Lung (tissue), 12 donors: ENCODE results near the gene PTPRD. TPM values are rescaled to one million over a fixed set of nuclear protein-coding genes. Genes with fewer than 3 reads are reported as not detected.

Experiments
- ATAC-seq: fragments of 200-7000 bp; cut with Tn5 transposase; one replicate; pipeline ENCODE4 v1.9.1; 2020; ENCODE audit warnings: moderate number of reproducible peaks; ENCODE audit not compliant: insufficient read depth, low FRiP score
- DNase-seq, 3 donors: peaks; one replicate each; pipeline ENCODE4 v3.0.0-alpha.2; 2013 to 2017
- H3K27ac ChIP-seq, 2 donors: one replicate each; pipeline ENCODE4 v1.5.1; 2013; ENCODE audit warnings: mild to moderate bottlenecking in 2 of 2, moderate library complexity in 2 of 2, control low read depth in 1 of 2, inconsistent platforms in 1 of 2, low read depth in 1 of 2, low read length in 1 of 2
- H3K27me3 ChIP-seq, 3 donors: one replicate each; pipeline ENCODE4 v1.5.1; 2013; ENCODE audit warnings: low read length in 2 of 3; ENCODE audit not compliant: control insufficient read depth in 3 of 3, insufficient read depth in 3 of 3
- H3K36me3 ChIP-seq, 4 donors: one replicate each; pipeline ENCODE4 v1.5.1; 2013; ENCODE audit warnings: low read length in 4 of 4, mild to moderate bottlenecking in 1 of 4, moderate library complexity in 1 of 4; ENCODE audit not compliant: control insufficient read depth in 4 of 4, insufficient read depth in 4 of 4
- H3K4me1 ChIP-seq, 5 donors: one replicate each; pipeline ENCODE4 v1.5.1; 2013; ENCODE audit warnings: low read length in 5 of 5, mild to moderate bottlenecking in 2 of 5, moderate library complexity in 1 of 5; ENCODE audit not compliant: control insufficient read depth in 5 of 5, insufficient read depth in 5 of 5
- H3K4me3 ChIP-seq: one replicate; pipeline ENCODE4 v1.5.1; 2013; ENCODE audit warnings: mild to moderate bottlenecking, control low read depth, moderate library complexity
- H3K9ac ChIP-seq, 2 donors: one replicate each; pipeline ENCODE4 v1.5.1; 2013; ENCODE audit warnings: low read length in 2 of 2, control low read depth in 1 of 2; ENCODE audit not compliant: insufficient read depth in 1 of 2
- H3K9me3 ChIP-seq, 4 donors: one replicate each; pipeline ENCODE4 v1.5.1; 2013; ENCODE audit warnings: low read length in 3 of 4, mild to moderate bottlenecking in 1 of 4, moderate library complexity in 1 of 4; ENCODE audit not compliant: control insufficient read depth in 4 of 4, insufficient read depth in 3 of 4
- WGBS, 2 donors: extraction: QIAGEN DNeasy Blood & Tissue Kit; methylation state at CpG; one replicate each; pipeline ENCODE4 v1.1.7; 2013; 5-methylcytosine and 5-hydroxymethylcytosine counted together
- polyA plus RNA-seq, 2 donors: library from polyadenylated mRNA; stranded (reverse); fragments of 200-250 nt; gene quantifications; one replicate each; pipeline ENCODE4 v1.2.1, GENCODE V29; 2013
- total RNA-seq, 2 donors: library from RNA; depleted of rRNA in 1 of 2; stranded (reverse); fragments of >200 nt in 1 of 2; gene quantifications; one replicate each; pipeline ENCODE4 v1.2.1, GENCODE V29; 2014 to 2021
- TF ChIP-seq, protein P1 (sequence below): IDR thresholded peaks from 2 replicates; pipeline ENCODE4 v1.5.1; 2012; ENCODE audit warnings: mild to moderate bottlenecking; ENCODE audit errors: control extremely low read depth, extremely low read depth
- donor health status: control.
- donor health status: control.
- donor health status: Bipolar disorder and iron deficiency.
- donor health status: healthy.
- donor health status: DM: yes; HTN: yes; CAD: no.

The PTPRD gene
- total and polyA plus RNA-seq, 4 donors, result 1.9 to 145 (median 13.7) TPM

- DNase-seq (peak in 2 of 3 donors; percentile 46 to 55), ATAC-seq (no peak)
- Histone ChIP-seq H3K27ac (no peak overlapping the region), H3K36me3 (no peaks in the 10 kb centered on the region), H3K9ac (no peak overlapping the region), H3K27me3 (peaks cover 0 to 23% (median 5%) of the 10 kb centered on the region in 3 donors), H3K4me3 (no peak overlapping the region), H3K4me1 (peaks cover 2 to 32% (median 6%) of the 10 kb centered on the region in 5 donors), H3K9me3 (peaks cover 0 to 2% (median 0%) of the 10 kb centered on the region in 4 donors)
- WGBS, 2 donors, result 48 to 61% methylated on average over 3 of the region's 3 CpGs
- TF ChIP-seq, protein P1, sequence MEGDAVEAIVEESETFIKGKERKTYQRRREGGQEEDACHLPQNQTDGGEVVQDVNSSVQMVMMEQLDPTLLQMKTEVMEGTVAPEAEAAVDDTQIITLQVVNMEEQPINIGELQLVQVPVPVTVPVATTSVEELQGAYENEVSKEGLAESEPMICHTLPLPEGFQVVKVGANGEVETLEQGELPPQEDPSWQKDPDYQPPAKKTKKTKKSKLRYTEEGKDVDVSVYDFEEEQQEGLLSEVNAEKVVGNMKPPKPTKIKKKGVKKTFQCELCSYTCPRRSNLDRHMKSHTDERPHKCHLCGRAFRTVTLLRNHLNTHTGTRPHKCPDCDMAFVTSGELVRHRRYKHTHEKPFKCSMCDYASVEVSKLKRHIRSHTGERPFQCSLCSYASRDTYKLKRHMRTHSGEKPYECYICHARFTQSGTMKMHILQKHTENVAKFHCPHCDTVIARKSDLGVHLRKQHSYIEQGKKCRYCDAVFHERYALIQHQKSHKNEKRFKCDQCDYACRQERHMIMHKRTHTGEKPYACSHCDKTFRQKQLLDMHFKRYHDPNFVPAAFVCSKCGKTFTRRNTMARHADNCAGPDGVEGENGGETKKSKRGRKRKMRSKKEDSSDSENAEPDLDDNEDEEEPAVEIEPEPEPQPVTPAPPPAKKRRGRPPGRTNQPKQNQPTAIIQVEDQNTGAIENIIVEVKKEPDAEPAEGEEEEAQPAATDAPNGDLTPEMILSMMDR, result no peak
Observed at GRCh38 chr9:8651846-8652215, 1961.0 kb downstream of the PTPRD start.

DNA sequence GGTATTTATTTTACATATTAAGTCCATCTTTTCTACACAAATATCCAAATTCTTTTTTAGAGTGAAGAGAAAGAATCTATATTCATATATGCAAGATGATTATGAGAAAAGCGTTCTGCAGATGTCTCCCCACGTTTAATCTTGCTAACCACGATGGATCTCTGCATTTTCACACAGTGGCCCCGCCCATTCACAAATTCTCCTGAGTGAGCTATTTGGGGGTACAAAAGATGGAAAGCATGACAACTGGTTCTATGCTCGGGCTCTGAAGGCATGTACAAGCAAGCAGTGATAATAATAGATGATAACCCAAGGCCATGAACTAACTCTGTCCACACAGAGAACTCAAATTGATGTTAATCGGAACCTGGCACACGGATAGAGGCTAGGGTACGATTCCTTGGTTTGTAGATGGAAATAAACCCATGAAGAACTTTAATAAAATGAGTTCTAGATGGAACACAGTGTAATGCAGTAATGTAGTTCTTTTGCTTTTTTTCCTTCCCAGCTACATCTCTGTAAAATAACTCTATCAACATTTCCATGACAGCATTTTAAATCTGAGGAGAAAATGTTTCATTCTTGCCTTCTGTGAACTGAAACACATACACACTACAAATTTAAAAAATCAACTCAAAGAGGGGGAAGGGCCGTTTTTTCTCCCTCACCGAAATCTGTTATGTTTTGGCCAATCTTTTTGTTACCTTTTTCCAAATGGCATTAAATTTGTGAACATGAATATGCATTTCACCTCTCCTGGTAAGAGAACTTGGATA lies 1961.5 kb downstream of the PTPRD start:
- Histone ChIP-seq H3K4me3 (no peak overlapping the region), H3K9me3 (peaks cover 0 to 2% (median 0%) of the 10 kb centered on the region in 4 donors), H3K4me1 (peaks cover 2 to 32% (median 6%) of the 10 kb centered on the region in 5 donors), H3K36me3 (no peaks in the 10 kb centered on the region), H3K27me3 (peaks cover 0 to 21% (median 6%) of the 10 kb centered on the region in 3 donors), H3K27ac (no peak overlapping the region), H3K9ac (no peak overlapping the region)
- ATAC-seq, result no peak
- TF ChIP-seq, protein P1, result no peak
- no peak for DNase-seq
- 85 to 92% methylated on average over 10 of the region's 10 CpGs for WGBS, 2 donors

GRCh38 chr9:8649807-8650206 lies 1963.0 kb downstream of the PTPRD start:
- H3K9ac ChIP-seq, result no peak overlapping the region
- ATAC-seq (no peak), DNase-seq (no peak)
- H3K4me3 ChIP-seq, result no peak overlapping the region
- peaks cover 0 to 20% (median 6%) of the 10 kb centered on the region in 3 donors for H3K27me3 ChIP-seq
- 65 to 67% methylated on average over 4 of the region's 4 CpGs for WGBS, 2 donors
- H3K36me3 ChIP-seq, result no peaks in the 10 kb centered on the region
- H3K9me3 ChIP-seq, result peaks cover 0 to 2% (median 0%) of the 10 kb centered on the region in 4 donors
- TF ChIP-seq, protein P1, result no peak
- peaks cover 2 to 32% (median 6%) of the 10 kb centered on the region in 5 donors for H3K4me1 ChIP-seq
- no peak overlapping the region for H3K27ac ChIP-seq
